SK-N-SH (cell line): ENCODE results near the gene GATAD2A. TPM values are rescaled to one million over a fixed set of nuclear protein-coding genes. Genes with fewer than 3 reads are reported as not detected.

Source experiments
- CTCF ChIA-PET: fragments of 300-600, 350-600 bp; formaldehyde crosslinking; extraction: SDS; loops from one replicate; lab custom pipeline; 2021; lab: Yijun Ruan, JAX
- POLR2A ChIA-PET: fragments of 350-600 bp; sonication (Branson Sonifier 250); formaldehyde crosslinking; extraction: SDS; loops from one replicate; lab custom pipeline; 2020; ENCODE audit warnings: antibody characterized with exemption, inconsistent platforms; lab: Yijun Ruan, JAX
- DNase-seq: peaks from one replicate; pipeline ENCODE4 v3.0.0; 2012
- H2AFZ ChIP-seq: fragments of 200-600 bp; sonication (generic); 2 replicates; pipeline ENCODE4 v1.8.1; 2016; ENCODE audit warnings: antibody characterized with exemption, mild to moderate bottlenecking, low read depth
- H3F3A ChIP-seq: fragments of 200-600 bp; sonication (generic); replicated peaks from 2 replicates; pipeline ENCODE3; 2016; ENCODE audit warnings: antibody characterized with exemption, mild to moderate bottlenecking; ENCODE audit not compliant: insufficient read depth
- H3K27ac ChIP-seq, 2 experiments: fragments of 200-500 bp in 1 of 2; fragments of 200-600 bp in 1 of 2; sonication (Bioruptor generic) in 1 of 2; sonication (generic), shearing (Covaris generic) in 1 of 2; 2 replicates each; pipeline versions ENCODE4 v1.5.1 to v1.6.1; 2014 to 2016; ENCODE audit warnings: low read depth in 2 of 2, inconsistent platforms in 1 of 2, low read length in 1 of 2, mild to moderate bottlenecking in 1 of 2, mixed read lengths in 1 of 2
- H3K27me3 ChIP-seq: fragments of 200-600 bp; sonication (generic), shearing (Covaris generic); 2 replicates; pipeline ENCODE4 v1.6.1; 2016; ENCODE audit warnings: mixed run types; ENCODE audit not compliant: insufficient read depth
- H3K36me3 ChIP-seq, 2 experiments: fragments of 200-500 bp in 1 of 2; fragments of 200-600 bp in 1 of 2; sonication (Bioruptor generic) in 1 of 2; sonication (generic) in 1 of 2; replicated peaks in 1 of 2; 2 replicates each; pipeline versions ENCODE3 to v1.5.1; 2014 to 2016; ENCODE audit warnings: low read length in 1 of 2, mild to moderate bottlenecking in 1 of 2; ENCODE audit not compliant: insufficient read depth in 2 of 2, control insufficient read depth in 1 of 2
- H3K4me1 ChIP-seq, 2 experiments: fragments of 200-500 bp in 1 of 2; fragments of 200-600 bp in 1 of 2; sonication (Bioruptor generic) in 1 of 2; sonication (generic), shearing (Covaris generic) in 1 of 2; 2 replicates each; pipeline versions ENCODE4 v1.5.1 to v1.6.1; 2014 to 2016; ENCODE audit warnings: low read depth in 1 of 2, low read length in 1 of 2, mixed run types in 1 of 2; ENCODE audit not compliant: insufficient read depth in 2 of 2, control insufficient read depth in 1 of 2
- H3K4me2 ChIP-seq: fragments of 200-600 bp; sonication (generic), shearing (Covaris generic); 2 replicates; pipeline ENCODE4 v1.6.1; 2017; ENCODE audit warnings: mixed run types
- H3K4me3 ChIP-seq, 2 experiments: fragments of 200-500 bp in 1 of 2; fragments of 200-600 bp in 1 of 2; sonication (Bioruptor generic) in 1 of 2; sonication (generic), shearing (Covaris generic) in 1 of 2; 2 replicates each; pipeline versions ENCODE4 v1.5.1 to v1.8.1; 2014 to 2016; ENCODE audit warnings: low read depth in 2 of 2, inconsistent platforms in 1 of 2, low read length in 1 of 2, mild to moderate bottlenecking in 1 of 2, mixed read lengths in 1 of 2, moderate library complexity in 1 of 2
- H3K79me2 ChIP-seq: fragments of 200-600 bp; sonication (generic); 2 replicates; pipeline ENCODE4 v1.8.1; 2017; ENCODE audit warnings: mild to moderate bottlenecking; ENCODE audit not compliant: insufficient read depth
- H3K9ac ChIP-seq: fragments of 200-600 bp; sonication (generic); 2 replicates; pipeline ENCODE4 v1.6.1; 2017; ENCODE audit warnings: mixed run types
- H3K9me2 ChIP-seq: fragments of 200-600 bp; sonication (generic); 2 replicates; pipeline ENCODE4 v1.6.1; 2017; ENCODE audit warnings: mixed run types
- H3K9me3 ChIP-seq: fragments of 200-600 bp; sonication (generic); 2 replicates; pipeline ENCODE4 v1.6.1; 2017; ENCODE audit warnings: mixed run types, mild to moderate bottlenecking, moderate library complexity
- H4K20me1 ChIP-seq: fragments of 200-600 bp; sonication (generic); 2 replicates; pipeline ENCODE4 v1.6.1; 2017; ENCODE audit warnings: mild to moderate bottlenecking, mixed run types; ENCODE audit not compliant: insufficient read depth
- CHD2 ChIP-seq: fragments of 150-350 bp; IDR thresholded peaks from 2 replicates; pipeline ENCODE4 v1.6.1; 2018; ENCODE audit warnings: low read length; ENCODE audit not compliant: partially characterized antibody
- EZH2phosphoT487 ChIP-seq: fragments of 200-600 bp; sonication (generic); IDR thresholded peaks from 2 replicates; pipeline ENCODE4 v1.6.1; 2017; ENCODE audit warnings: low read depth, mixed run types, mild to moderate bottlenecking, antibody characterized with exemption, moderate library complexity, borderline replicate concordance
- FOSL2 ChIP-seq: IDR thresholded peaks from 2 replicates; pipeline ENCODE4 v1.4.0; 2012; ENCODE audit warnings: low read depth, mild to moderate bottlenecking, moderate library complexity, borderline replicate concordance
- FOXJ3 ChIP-seq: sonication (generic); formaldehyde crosslinking; IDR thresholded peaks from 2 replicates; pipeline ENCODE4 v1.5.1; 2020; ENCODE audit warnings: mild to moderate bottlenecking, missing genetic modification reagents
- FOXM1 ChIP-seq: IDR thresholded peaks from 2 replicates; pipeline ENCODE4 v1.4.0; 2012; ENCODE audit warnings: low read depth, mild to moderate bottlenecking
- MEF2A ChIP-seq: IDR thresholded peaks from 2 replicates; pipeline ENCODE4 v1.4.0; 2012; ENCODE audit warnings: low read depth, borderline replicate concordance
- NRF1 ChIP-seq: IDR thresholded peaks from 2 replicates; pipeline ENCODE4 v1.6.1; 2012; ENCODE audit warnings: low read depth, mild to moderate bottlenecking, low read length
- POLR2AphosphoS5 ChIP-seq: IDR thresholded peaks from 2 replicates; pipeline ENCODE4 v1.6.1; 2012; ENCODE audit warnings: low read depth, low read length
- RCOR1 ChIP-seq: fragments of 150-350 bp; IDR thresholded peaks from 2 replicates; pipeline ENCODE4 v1.6.1; 2017; ENCODE audit warnings: antibody characterized with exemption, low read length
- SIN3A ChIP-seq: IDR thresholded peaks from 2 replicates; pipeline ENCODE4 v1.6.1; 2012; ENCODE audit warnings: low read depth, mild to moderate bottlenecking, low read length, moderate library complexity, borderline replicate concordance
- TAF1 ChIP-seq: IDR thresholded peaks from 2 replicates; pipeline ENCODE4 v1.6.1; 2012; ENCODE audit warnings: low read depth, mild to moderate bottlenecking, low read length, moderate library complexity, borderline replicate concordance
- TEAD4 ChIP-seq: IDR thresholded peaks from 2 replicates; pipeline ENCODE4 v1.4.0; 2012; ENCODE audit warnings: mild to moderate bottlenecking, borderline replicate concordance; ENCODE audit not compliant: insufficient read depth
- YY1 ChIP-seq: IDR thresholded peaks from 2 replicates; pipeline ENCODE4 v1.4.0; 2012; ENCODE audit warnings: low read depth, mild to moderate bottlenecking
- WGBS: methylation state at CpG from one replicate; pipeline ENCODE4 v1.1.6; 2017; ENCODE audit warnings: low lambda C conversion rate; 5-methylcytosine and 5-hydroxymethylcytosine counted together
- polyA plus RNA-seq, 3 experiments: library from polyadenylated mRNA; depleted of rRNA; stranded (reverse); fragments of >200 nt; gene quantifications; 2 replicates each; pipeline ENCODE4 v1.2.3, GENCODE V29; 2012
- TF ChIP-seq, protein P1 (sequence below): fragments of 150-350 bp; IDR thresholded peaks from 2 replicates; pipeline ENCODE4 v1.6.1; 2017; ENCODE audit warnings: antibody characterized with exemption, low read length, low read depth, borderline replicate concordance
- TF ChIP-seq, protein P2 (sequence below): IDR thresholded peaks from 2 replicates; pipeline ENCODE4 v1.4.0; 2012; ENCODE audit warnings: low read depth
- TF ChIP-seq, protein P3 (sequence below): IDR thresholded peaks from 2 replicates; pipeline ENCODE4 v1.6.1; 2012; ENCODE audit warnings: mild to moderate bottlenecking, low read depth, low read length, moderate library complexity

Gene GATAD2A
- polyA plus RNA-seq, 1 of the 3 experiments (the other 2 are of a cell fraction) = 36.6 TPM

DNA sequence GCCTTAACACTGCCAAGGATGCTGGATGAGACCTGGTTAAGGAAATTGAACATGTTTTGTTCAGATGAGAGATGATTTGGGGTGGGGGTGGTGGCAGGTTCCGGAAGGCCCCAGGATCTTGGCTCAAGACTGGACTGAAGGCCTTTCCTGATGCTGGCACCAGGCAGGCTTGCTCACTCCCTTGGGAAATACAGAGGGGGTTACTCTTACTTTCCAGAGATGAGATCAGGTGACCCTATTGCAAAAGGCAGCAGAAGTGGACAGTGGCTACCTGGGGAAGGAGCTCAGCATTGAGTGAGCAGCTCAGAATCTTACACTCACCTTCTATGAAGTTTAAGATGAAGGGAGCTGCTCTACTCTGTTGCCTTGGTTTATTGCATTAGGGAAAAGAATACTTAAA lies 10.8 kb downstream of the GATAD2A start:
- DNase-seq = no peak
- Histone ChIP-seq H3F3A (no peaks in the 10 kb centered on the region), H2AFZ (no peak overlapping the region), H4K20me1 (peaks cover 94% of the 10 kb centered on the region), H3K9ac (no peak overlapping the region), H3K36me3 (no peaks in the 10 kb centered on the region), H3K4me1 (peaks cover 0 to 8% of the 10 kb centered on the region in 2 experiments; a peak in 1 of 4 replicates), H3K4me2 (no peak overlapping the region), H3K4me3 (no peak overlapping the region), H3K27me3 (no peaks in the 10 kb centered on the region), H3K79me2 (peaks cover 100% of the 10 kb centered on the region), H3K9me2 (no peaks in the 10 kb centered on the region), H3K27ac (no peak overlapping the region), H3K9me3 (no peaks in the 10 kb centered on the region)
- ChIA-PET CTCF (interaction anchor here (0.6 to 4.2 kb wide), 3 partner anchors 9 to 18 kb away, joined by 4 to 15 read pairs (median 7); partner anchors contain the start of gene GATAD2A), POLR2A (no interaction called here)
- WGBS = 100% methylated on average over 1 of the region's 1 CpG
- TF ChIP-seq FOXM1 (no peak), MEF2A (no peak), EZH2phosphoT487 (no peak), CHD2 (no peak), FOXJ3 (CRISPR knock-in tag) (no peak), SIN3A (no peak), RCOR1 (no peak), FOSL2 (no peak), YY1 (no peak), NRF1 (no peak), POLR2AphosphoS5 (no peak), TEAD4 (no peak), TAF1 (no peak)
- TF ChIP-seq, protein P1, sequence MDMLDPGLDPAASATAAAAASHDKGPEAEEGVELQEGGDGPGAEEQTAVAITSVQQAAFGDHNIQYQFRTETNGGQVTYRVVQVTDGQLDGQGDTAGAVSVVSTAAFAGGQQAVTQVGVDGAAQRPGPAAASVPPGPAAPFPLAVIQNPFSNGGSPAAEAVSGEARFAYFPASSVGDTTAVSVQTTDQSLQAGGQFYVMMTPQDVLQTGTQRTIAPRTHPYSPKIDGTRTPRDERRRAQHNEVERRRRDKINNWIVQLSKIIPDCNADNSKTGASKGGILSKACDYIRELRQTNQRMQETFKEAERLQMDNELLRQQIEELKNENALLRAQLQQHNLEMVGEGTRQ = no peak
- TF ChIP-seq, protein P2, sequence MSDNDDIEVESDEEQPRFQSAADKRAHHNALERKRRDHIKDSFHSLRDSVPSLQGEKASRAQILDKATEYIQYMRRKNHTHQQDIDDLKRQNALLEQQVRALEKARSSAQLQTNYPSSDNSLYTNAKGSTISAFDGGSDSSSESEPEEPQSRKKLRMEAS = no peak
- TF ChIP-seq, protein P3, sequence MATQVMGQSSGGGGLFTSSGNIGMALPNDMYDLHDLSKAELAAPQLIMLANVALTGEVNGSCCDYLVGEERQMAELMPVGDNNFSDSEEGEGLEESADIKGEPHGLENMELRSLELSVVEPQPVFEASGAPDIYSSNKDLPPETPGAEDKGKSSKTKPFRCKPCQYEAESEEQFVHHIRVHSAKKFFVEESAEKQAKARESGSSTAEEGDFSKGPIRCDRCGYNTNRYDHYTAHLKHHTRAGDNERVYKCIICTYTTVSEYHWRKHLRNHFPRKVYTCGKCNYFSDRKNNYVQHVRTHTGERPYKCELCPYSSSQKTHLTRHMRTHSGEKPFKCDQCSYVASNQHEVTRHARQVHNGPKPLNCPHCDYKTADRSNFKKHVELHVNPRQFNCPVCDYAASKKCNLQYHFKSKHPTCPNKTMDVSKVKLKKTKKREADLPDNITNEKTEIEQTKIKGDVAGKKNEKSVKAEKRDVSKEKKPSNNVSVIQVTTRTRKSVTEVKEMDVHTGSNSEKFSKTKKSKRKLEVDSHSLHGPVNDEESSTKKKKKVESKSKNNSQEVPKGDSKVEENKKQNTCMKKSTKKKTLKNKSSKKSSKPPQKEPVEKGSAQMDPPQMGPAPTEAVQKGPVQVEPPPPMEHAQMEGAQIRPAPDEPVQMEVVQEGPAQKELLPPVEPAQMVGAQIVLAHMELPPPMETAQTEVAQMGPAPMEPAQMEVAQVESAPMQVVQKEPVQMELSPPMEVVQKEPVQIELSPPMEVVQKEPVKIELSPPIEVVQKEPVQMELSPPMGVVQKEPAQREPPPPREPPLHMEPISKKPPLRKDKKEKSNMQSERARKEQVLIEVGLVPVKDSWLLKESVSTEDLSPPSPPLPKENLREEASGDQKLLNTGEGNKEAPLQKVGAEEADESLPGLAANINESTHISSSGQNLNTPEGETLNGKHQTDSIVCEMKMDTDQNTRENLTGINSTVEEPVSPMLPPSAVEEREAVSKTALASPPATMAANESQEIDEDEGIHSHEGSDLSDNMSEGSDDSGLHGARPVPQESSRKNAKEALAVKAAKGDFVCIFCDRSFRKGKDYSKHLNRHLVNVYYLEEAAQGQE = no peak
